GM12892 (cell line): ENCODE measurements around the gene SEMA5B.

Experiments
- POLR2A ChIP-seq: IDR thresholded peaks from 2 replicates; pipeline ENCODE4 v1.6.1; 2011; ENCODE audit warnings: low read depth, low read length, control low read depth
- POLR2AphosphoS5 ChIP-seq: IDR thresholded peaks from 2 replicates; pipeline ENCODE4 v1.6.1; 2011; ENCODE audit warnings: low read depth, low read length, control low read depth
- TAF1 ChIP-seq: IDR thresholded peaks from 2 replicates; pipeline ENCODE4 v1.6.1; 2011; ENCODE audit warnings: low read depth, mild to moderate bottlenecking, control low read depth, low read length, borderline replicate concordance

- TF ChIP-seq POLR2A, result no peak
- no peak for TF ChIP-seq POLR2AphosphoS5
- no peak for TF ChIP-seq TAF1
Measured at GRCh38 chr3:122886946-122887345, 140.6 kb downstream of the SEMA5B start.
